Naive thymus-derived CD8-positive, alpha-beta T cell (primary cell): ENCODE results near the gene MAP2K7. TPM values are rescaled to one million over a fixed set of nuclear protein-coding genes. Genes with fewer than 3 reads are reported as not detected.

Source experiments
- ATAC-seq, 2 donors: fragments of 150-1000 bp; cut with Tn5 transposase in 1 of 2; sonication (Bioruptor Pico), chemical (Tn5 transposase) in 1 of 2; 1 replicate in 1 of 2; 2 replicates in 1 of 2; pipeline ENCODE4 v1.10.0; 2021; ENCODE audit warnings: mild to moderate bottlenecking in 2 of 2, moderate library complexity in 2 of 2
- POLR2A ChIA-PET: fragments of 350-600 bp; sonication (Branson Sonifier 250); formaldehyde crosslinking; loops from one replicate; lab custom pipeline; 2021; ENCODE audit warnings: antibody characterized with exemption; lab: Charles Lee
- DNase-seq, 10 donors: peaks; one replicate each; pipeline versions ENCODE4 v3.0.0 to v3.0.0-alpha.2; 2020 to 2022
- H3K27ac Mint-ChIP-seq, 10 donors: one replicate each; pipeline ENCODE4 v1.8.0; 2020 to 2022; ENCODE audit warnings: mild to moderate bottlenecking in 10 of 10, mixed read lengths in 10 of 10, moderate library complexity in 4 of 10, inconsistent platforms in 1 of 10
- H3K27me3 Mint-ChIP-seq, 5 donors: one replicate each; pipeline ENCODE4 v1.8.0; 2021 to 2022; ENCODE audit warnings: mixed read lengths in 5 of 5
- H3K36me3 Mint-ChIP-seq, 3 donors: one replicate each; pipeline ENCODE4 v1.8.0; 2020 to 2022; ENCODE audit warnings: mixed read lengths in 3 of 3, mild to moderate bottlenecking in 2 of 3, inconsistent platforms in 1 of 3
- H3K4me1 Mint-ChIP-seq, 4 donors: one replicate each; pipeline ENCODE4 v1.8.0; 2021 to 2022; ENCODE audit warnings: mixed read lengths in 4 of 4
- H3K4me3 Mint-ChIP-seq, 10 donors: one replicate each; pipeline ENCODE4 v1.8.0; 2020 to 2022; ENCODE audit warnings: mild to moderate bottlenecking in 10 of 10, mixed read lengths in 10 of 10, moderate library complexity in 6 of 10, inconsistent platforms in 1 of 10
- H3K9me3 Mint-ChIP-seq, 9 donors: one replicate each; pipeline ENCODE4 v1.8.0; 2020 to 2022; ENCODE audit warnings: mixed read lengths in 9 of 9, mild to moderate bottlenecking in 3 of 9, inconsistent platforms in 1 of 9, moderate library complexity in 1 of 9
- polyA plus RNA-seq, 3 donors: library from polyadenylated mRNA; unstranded; fragments of 300-500 nt; fragmentation: Illumina TruSeq; gene quantifications; one replicate each; pipeline ENCODE4 v1.2.3, GENCODE V29; 2021
- total RNA-seq, 8 experiments: library from RNA in 2 of 8; stranded (reverse) in 2 of 8; gene quantifications; one replicate each; pipeline ENCODE4 v1.2.3 and lab custom pipeline; 2021 to 2026

MAP2K7 gene
- total and polyA plus RNA-seq, 5 experiments from 2014 or later, result 1.8 to 86.9 (median 5.1) TPM

DNA sequence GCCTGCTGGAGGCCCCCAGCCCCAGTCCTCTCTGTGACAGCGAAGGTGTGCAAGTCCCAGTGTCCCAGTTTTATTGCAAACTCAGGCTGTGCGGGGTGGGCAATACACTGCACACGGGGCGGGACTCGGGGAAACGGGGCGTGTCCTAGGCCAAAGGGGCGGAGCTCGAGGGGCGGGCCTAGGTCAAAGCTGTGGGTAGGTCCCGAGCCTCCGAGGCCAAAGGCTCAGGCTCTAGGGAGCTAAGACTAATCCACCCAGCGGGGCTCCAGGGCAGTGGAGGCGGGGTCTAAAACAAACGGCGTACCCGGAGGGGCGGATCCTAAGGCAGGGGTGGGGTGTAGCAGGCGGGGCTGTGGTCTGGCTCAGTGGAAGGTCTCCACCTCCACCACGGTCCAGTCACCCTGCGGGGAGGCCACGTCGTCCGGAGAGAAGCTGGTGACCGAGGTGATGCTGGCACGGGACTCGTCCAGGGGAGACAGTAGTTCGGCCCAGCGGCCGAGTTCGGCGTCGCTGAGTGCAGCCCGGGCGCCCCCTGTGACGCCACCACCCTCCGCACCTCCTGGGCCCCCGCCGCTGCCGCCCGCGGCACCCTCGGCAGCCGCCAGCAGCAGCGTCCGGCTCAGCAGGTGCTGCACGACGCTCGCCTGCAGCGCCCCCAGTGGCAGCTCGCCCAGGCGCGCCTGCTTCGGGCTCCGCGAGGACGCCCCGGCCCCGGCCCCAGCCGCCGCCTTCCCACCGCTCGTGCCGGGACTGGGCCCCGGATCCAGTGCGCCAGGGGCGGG is 34.8 kb upstream of the MAP2K7 start:
- Mint-ChIP-seq H3K27me3 (peaks cover 0 to 26% (median 13%) of the 10 kb centered on the region in 5 donors), H3K9me3 (no peaks in the 10 kb centered on the region), H3K27ac (peak overlapping the region in 9 of 10 donors; percentile 48 to 93 (median 85)), H3K36me3 (peaks cover 0 to 2% (median 1%) of the 10 kb centered on the region in 3 donors), H3K4me1 (peaks cover 30 to 60% (median 46%) of the 10 kb centered on the region in 4 donors), H3K4me3 (peak overlapping the region; percentile 73 to 91 (median 83))
- DNase-seq, result peak in 9 of 10 donors; percentile 76 to 94 (median 89)
- peak; percentile 77 to 79 for ATAC-seq
- POLR2A ChIA-PET, result interaction anchor here (0.6 to 2.6 kb wide), 17 partner anchors 8 to 520 kb away, joined by 3 to 29 read pairs (median 5); partner anchors contain the start of genes ARHGEF18, EVI5L, MAP2K7 and SNAPC2

DNA sequence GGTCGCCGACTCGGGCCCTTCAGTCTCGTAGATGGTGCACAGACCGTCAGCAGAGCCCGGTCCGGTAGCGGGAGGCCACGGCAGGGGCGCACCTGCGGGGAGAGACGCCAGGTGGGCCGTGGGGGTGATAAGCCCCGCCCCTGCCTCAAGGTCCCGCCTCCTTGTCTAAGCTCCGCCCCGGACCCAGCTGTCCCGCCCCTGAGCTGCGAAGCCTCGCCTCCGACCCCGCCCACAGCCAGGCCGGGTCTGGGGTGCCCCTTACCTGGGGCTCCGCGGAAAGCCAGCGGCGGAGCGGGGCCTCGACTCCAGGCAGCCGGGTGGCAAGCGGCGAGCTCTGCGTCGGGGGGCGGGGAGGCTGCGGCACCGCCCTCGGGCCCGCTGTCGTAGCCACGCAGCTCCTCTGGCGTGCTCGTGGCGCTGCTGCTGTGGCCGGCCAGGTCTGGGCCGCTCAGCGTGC is 34.2 kb upstream of the MAP2K7 start:
- H3K27ac Mint-ChIP-seq, result peak overlapping the region in 6 of 10 donors; percentile 65 to 85 (median 81)
- H3K4me1 Mint-ChIP-seq, result peaks cover 30 to 59% (median 45%) of the 10 kb centered on the region in 4 donors
- peaks cover 0 to 2% (median 1%) of the 10 kb centered on the region in 3 donors for H3K36me3 Mint-ChIP-seq
- H3K9me3 Mint-ChIP-seq, result no peaks in the 10 kb centered on the region
- DNase-seq, result peak; percentile 74 to 99 (median 86)
- POLR2A ChIA-PET, result interaction anchor here (0.6 to 2.6 kb wide), 15 partner anchors 9 to 521 kb away, joined by 3 to 29 read pairs (median 5); partner anchors contain the start of genes ARHGEF18, EVI5L, MAP2K7 and SNAPC2
- peak overlapping the region; percentile 54 to 91 (median 80) for H3K4me3 Mint-ChIP-seq
- peak; percentile 59 to 67 for ATAC-seq
- H3K27me3 Mint-ChIP-seq, result peaks cover 0 to 26% (median 13%) of the 10 kb centered on the region in 5 donors

DNA sequence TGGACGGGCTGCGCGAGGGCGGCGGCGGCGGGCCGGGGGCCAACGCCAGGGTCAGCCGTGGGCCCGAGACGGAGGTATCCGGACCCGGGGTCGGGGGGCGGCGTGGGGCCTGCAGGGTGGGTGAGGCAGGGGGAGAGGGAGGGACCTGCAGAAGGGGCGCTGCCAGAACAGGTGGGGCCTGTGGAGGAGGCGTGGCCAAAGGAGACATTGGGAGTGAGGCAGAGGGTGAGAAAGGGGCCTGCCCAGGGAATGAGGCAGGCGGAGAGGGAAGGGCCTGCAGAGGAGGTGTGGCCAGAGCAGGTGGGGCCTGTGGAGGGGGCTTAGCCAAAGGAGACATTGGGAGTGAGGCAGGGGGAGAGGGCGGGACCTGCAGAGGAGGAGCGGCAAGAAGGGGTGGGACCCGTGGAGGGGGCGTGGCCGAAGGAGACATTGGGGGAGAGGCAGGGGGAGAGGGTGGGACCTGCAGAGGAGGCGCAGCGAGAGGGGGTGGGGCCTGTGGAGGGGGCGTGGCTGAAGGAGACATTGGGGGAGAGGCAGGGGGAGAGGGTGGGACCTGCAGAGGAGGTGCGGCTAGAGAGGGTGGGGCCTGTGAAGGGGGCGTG is 33.7 kb upstream of the MAP2K7 start:
- Mint-ChIP-seq H3K27me3 (peaks cover 0 to 26% (median 15%) of the 10 kb centered on the region in 5 donors), H3K4me3 (peak overlapping the region; percentile 69 to 87 (median 76)), H3K27ac (peak overlapping the region in 7 of 10 donors; percentile 63 to 91 (median 80)), H3K4me1 (peaks cover 28 to 58% (median 46%) of the 10 kb centered on the region in 4 donors), H3K9me3 (no peaks in the 10 kb centered on the region), H3K36me3 (peaks cover 0 to 2% (median 1%) of the 10 kb centered on the region in 3 donors)
- peak in 8 of 10 donors; percentile 64 to 86 (median 72) for DNase-seq
- peak; percentile 15 to 20 for ATAC-seq
- POLR2A ChIA-PET, result interaction anchor here (0.9 to 2.6 kb wide), 13 partner anchors 9 to 521 kb away, joined by 3 to 29 read pairs (median 6); partner anchors contain the start of genes ARHGEF18, EVI5L, MAP2K7 and SNAPC2

DNA sequence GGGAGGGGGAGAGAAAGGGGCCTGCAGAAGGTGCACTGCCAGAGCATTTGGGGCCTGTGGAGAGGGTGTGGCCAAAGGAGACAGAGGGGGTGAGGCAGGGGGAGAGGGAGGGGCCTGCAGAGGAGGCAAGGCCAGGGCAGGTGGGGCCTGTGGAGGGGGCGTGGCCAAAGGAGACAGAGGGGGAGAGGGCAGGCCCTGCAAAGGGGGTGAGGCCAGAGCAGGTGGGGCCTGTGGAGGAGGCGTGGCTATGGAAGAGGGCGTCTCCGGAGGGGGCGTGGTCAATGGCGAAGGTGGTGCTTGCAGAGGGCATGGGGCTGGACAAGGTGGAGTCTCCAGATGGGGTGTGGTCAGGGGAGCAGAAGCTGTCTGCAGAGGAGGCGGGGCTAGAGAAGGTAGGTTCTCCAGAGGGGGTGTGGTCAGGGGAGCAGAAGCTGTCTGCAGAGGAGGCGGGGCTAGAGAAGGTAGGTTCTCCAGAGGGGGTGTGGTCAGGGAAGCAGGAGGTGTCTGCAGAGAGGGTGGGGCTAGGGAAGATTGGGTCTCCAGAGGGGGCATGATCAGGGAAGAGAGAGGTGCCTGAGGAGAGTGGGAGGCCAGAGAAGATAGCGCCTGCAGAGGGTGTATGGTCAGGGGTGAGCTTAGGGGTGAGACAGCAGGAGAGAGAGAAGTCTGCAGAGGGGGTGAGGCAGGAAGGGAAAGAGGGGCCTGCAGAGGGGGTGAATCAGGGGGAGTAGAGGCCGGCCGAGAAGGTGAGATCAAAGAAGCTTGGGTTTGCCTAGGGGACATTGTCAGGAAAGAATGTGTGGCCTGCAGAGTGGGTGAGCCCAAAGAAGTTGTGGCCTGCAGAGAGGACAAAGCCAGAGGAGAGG is 32.9 kb upstream of the MAP2K7 start:
- ATAC-seq (no peak), DNase-seq (peak in 8 of 10 donors; percentile 54 to 82 (median 61))
- H3K4me3 Mint-ChIP-seq, result peak overlapping the region in 9 of 10 donors; percentile 50 to 87 (median 73)
- no peaks in the 10 kb centered on the region for H3K9me3 Mint-ChIP-seq
- H3K27me3 Mint-ChIP-seq, result peaks cover 0 to 24% (median 12%) of the 10 kb centered on the region in 5 donors
- H3K4me1 Mint-ChIP-seq, result peaks cover 23 to 52% (median 42%) of the 10 kb centered on the region in 4 donors
- H3K27ac Mint-ChIP-seq, result peak overlapping the region in 5 of 10 donors; percentile 35 to 91 (median 57)
- H3K36me3 Mint-ChIP-seq, result peaks cover 0 to 2% (median 1%) of the 10 kb centered on the region in 3 donors
- POLR2A ChIA-PET, result interaction anchor here (0.7 kb wide), 2 partner anchors 9 to 45 kb away, joined by 5 to 6 read pairs; no protein-coding TSS in a partner anchor

DNA sequence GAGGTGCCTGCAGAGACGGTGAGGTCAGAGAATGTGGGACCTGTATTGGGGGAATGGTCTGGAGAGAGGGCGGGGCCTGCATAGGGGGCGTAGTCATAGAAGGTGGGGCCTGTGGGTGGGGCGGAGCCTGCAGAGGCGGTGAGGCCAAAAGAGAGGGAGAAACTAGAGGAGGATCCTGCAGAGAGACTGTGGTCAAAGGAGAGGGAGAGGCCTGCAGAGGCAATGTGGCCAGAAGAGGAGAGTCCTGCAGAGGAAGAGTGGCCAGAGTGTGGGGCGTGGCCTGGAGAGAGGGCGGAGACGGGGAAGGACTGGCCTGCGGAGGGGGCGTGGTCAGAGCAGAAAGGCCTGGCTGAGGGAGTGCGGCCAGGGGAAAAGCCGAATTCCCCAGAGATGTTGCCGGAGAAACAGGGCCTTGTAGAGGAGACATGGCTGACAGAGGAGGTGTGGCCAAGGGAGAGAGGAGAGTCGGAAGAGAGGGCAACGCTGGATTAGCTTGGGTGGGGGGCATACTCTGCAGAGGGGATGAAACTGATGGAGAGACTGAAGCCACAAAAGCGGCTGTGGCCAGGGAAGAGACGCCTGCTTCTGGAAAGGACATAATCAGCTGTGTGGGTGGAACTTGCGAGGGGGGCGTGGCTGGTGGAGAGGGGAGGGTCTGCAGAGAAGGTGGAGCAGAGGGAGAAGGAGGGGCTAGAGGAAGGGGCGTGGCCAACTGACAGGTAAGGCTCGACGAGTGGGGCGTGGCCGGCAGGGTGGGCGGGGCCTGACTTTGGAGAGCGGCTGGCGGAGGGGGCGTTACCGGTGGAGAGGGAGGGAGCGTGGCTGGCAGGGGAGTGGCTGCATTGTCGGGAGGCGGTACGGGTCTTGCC is 32.0 kb upstream of the MAP2K7 start:
- Mint-ChIP-seq H3K36me3 (peaks cover 0 to 2% (median 1%) of the 10 kb centered on the region in 3 donors), H3K27me3 (peaks cover 0 to 24% (median 12%) of the 10 kb centered on the region in 5 donors)

DNA sequence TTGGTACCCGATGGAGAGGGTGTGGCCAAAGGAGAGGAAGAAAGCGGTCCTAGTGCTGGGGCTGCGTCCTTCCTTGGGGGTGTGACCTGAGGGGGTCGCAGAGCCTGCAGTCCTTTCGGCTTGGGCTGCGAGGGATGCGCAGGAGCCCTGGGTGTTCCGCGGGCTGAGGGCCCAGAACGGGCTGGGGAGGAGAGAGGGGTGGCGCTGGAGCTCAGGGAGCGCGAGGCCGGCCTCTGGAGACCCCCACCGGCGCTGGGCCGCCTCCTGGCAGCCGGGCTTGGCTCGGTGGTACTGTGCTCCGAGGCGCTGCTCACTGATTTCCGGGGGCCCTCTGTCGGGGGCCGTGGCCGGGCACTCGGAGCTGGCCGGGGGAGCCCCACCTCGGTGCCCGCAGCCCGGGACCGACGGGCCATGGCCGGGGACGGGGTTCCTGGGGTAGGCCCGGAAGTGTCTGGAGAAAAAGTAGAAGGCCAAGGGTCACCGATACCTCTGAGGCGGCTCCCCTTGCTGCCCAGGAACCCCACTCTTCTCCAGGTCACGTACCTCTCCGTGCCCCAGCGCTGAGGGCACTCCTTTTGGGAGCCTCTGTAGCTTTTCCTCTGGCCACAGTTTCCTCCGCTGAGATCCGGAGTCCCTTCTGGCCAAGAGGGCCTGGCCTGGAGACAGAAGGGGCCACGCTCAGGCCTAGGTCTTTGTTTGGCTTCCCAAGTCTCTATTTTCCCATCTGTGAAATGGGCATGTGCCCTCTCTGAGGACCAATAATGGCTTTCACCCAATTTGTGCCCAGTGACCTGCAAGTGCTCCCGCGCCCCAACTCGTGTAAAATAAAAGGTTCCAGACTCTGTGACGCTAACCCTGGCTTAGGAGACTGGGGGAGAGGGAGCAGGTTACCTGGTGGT is 31.1 kb upstream of the MAP2K7 start:
- Mint-ChIP-seq H3K27ac (peak overlapping the region in 4 of 10 donors; percentile 39 to 92 (median 50)), H3K9me3 (no peaks in the 10 kb centered on the region), H3K4me1 (peaks cover 23 to 52% (median 43%) of the 10 kb centered on the region in 4 donors), H3K27me3 (peaks cover 0 to 22% (median 12%) of the 10 kb centered on the region in 5 donors), H3K4me3 (peak overlapping the region; percentile 7 to 87 (median 70)), H3K36me3 (peaks cover 0 to 2% (median 1%) of the 10 kb centered on the region in 3 donors)
- DNase-seq, result no peak
- POLR2A ChIA-PET, result interaction anchor here (0.5 to 1.4 kb wide), 4 partner anchors 10 to 195 kb away, joined by 3 to 4 read pairs (median 3); partner anchors contain the start of gene SNAPC2
- no peak for ATAC-seq

More for the DNA sequence above, 32.0 kb upstream of the MAP2K7 start:
- DNase-seq (peak; percentile 75 to 94 (median 89)), ATAC-seq (peak in 1 of 2 donors; percentile 7)
- Mint-ChIP-seq H3K4me3 (peak overlapping the region; percentile 38 to 87 (median 70)), H3K9me3 (no peaks in the 10 kb centered on the region), H3K27ac (peak overlapping the region in 5 of 10 donors; percentile 35 to 92 (median 73)), H3K4me1 (peaks cover 23 to 52% (median 43%) of the 10 kb centered on the region in 4 donors)
- POLR2A ChIA-PET, result interaction anchor here (0.5 kb wide), 1 partner anchor 196 kb away, joined by 3 read pairs; no protein-coding TSS in a partner anchor

DNA sequence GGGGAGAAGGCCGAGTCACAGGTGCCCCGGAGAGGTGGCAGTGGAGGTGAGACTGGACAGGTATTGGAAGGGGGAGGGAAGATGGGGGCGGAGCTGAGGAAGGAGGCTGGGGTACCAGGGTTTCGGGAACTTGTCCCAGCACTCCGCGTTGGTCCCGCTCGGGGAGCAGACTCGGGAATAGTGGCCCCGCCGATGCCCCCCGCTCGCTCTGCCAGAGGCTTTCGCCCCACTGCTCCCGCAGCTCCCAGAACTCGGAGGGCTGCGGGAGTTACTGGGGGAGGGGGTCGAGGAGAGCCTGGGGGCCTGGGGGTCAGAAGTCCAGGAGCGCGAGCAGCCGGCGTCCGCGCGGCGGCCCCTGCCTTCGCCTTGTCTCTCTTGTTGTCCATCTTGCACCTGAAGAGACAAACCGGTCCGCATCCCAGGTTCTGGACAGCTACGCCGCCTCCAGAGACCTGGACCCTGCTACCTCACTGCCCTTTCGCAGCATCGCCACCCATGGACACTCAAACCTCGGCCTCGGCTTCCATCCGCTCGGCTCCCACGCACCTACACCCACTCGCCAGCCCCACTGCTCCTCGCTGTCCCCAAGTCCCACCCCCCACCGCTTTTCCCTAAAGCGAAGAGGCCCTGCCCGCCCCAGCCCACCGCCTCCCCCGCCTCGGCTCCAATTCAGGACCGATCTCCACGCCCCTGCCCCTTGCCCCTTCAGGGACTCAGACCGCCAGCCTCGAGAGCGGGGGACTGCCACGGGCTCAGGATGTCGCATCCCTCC is 30.2 kb upstream of the MAP2K7 start:
- DNase-seq, result no peak
- H3K4me1 Mint-ChIP-seq, result peaks cover 23 to 49% (median 39%) of the 10 kb centered on the region in 4 donors
- peaks cover 0 to 22% (median 12%) of the 10 kb centered on the region in 5 donors for H3K27me3 Mint-ChIP-seq
- ATAC-seq, result no peak
- POLR2A ChIA-PET, result interaction anchor here (0.6 to 1.4 kb wide), 2 partner anchors 36 to 46 kb away, joined by 3 read pairs; partner anchors contain the start of gene SNAPC2
- H3K36me3 Mint-ChIP-seq, result peaks cover 0 to 2% (median 1%) of the 10 kb centered on the region in 3 donors
- peak overlapping the region in 4 of 10 donors; percentile 33 to 79 (median 64) for H3K27ac Mint-ChIP-seq
- H3K9me3 Mint-ChIP-seq, result no peaks in the 10 kb centered on the region
- peak overlapping the region; percentile 63 to 85 (median 80) for H3K4me3 Mint-ChIP-seq

DNA sequence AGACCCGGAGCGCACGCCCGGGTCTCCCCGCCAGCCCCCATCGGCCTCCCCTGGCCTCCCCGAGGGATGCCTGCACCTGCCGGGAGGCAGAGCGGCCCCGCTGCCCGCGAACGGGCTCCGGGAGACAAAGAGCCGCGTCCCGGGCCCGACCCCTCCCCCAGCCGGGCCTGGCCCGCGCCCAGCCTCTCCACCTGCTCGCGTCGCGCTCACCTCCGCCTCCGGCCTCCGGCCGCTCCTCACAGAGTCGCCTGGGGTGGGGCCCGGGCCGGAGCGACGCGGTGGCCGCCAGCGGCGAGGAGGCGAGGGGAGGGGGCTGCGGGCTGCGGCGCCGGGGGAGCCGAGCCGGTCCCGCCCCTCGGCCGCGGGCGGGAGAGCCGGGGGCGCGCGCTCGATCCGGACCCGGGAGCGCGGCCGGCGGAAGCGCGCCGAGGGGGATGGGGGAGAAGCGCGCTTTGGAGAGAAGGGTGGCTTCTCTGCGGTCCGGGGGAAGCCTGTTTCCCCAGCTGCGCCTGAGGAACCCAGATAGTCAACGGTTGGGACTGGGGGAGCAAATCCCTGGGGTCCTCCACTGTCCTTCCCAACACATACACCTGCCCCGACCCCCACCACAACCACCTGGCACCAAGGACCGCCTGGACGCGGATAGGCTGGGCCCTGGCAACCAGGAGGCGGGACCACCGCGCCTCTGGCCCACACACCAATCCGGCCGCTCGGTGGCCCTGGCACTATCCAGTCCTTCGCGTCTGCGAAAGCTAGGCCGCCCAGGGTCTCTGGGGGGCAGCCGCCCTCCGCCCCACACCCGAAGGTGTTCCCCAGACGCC is 29.4 kb upstream of the MAP2K7 start, which contains the start of gene PRR36:
PRR36 (minus strand) TSS at position 315 of the 821 bp plus-strand sequence. CDS start 701 bp downstream, outside the sequence.
- Mint-ChIP-seq H3K27ac (peak within 1 kb of the TSS in 6 of 10 donors; percentile 33 to 79 (median 58)), H3K4me3 (peak within 1 kb of the TSS; percentile 67 to 85 (median 80)), H3K4me1 (peaks cover 19 to 44% (median 34%) of the 10 kb centered on the region in 4 donors), H3K36me3 (peaks cover 0 to 2% (median 1%) of the 10 kb centered on the region in 3 donors), H3K9me3 (no peaks in the 10 kb centered on the region), H3K27me3 (peaks cover 0 to 22% (median 12%) of the 10 kb centered on the region in 5 donors)
- POLR2A ChIA-PET, result interaction anchor here (1.6 kb wide), 1 partner anchor 13 kb away, joined by 6 read pairs; no protein-coding TSS in a partner anchor
- DNase-seq (no peak), ATAC-seq (no peak)
